SK-N-MC (cell line): ENCODE results near the gene ACD.

Experiments
- EZH2 ChIP-seq: fragments of 200-600 bp; sonication (generic); IDR thresholded peaks from one replicate; pipeline ENCODE4 v1.6.1; 2017; ENCODE audit warnings: antibody characterized with exemption
- POLR2AphosphoS5 ChIP-seq: IDR thresholded peaks from 2 replicates; pipeline ENCODE4 v1.6.1; 2012; ENCODE audit warnings: mild to moderate bottlenecking, low read depth, low read length, borderline replicate concordance

- TF ChIP-seq EZH2 (no peak), POLR2AphosphoS5 (no peak)
Measured at GRCh38 chr16:67663151-67663876, 3.3 kb upstream of the ACD start.
